ENCODE measurements around the gene UNC93B1. TPM values are rescaled to one million over a fixed set of nuclear protein-coding genes. Genes with fewer than 3 reads are reported as not detected.

UNC93B1 gene
- total RNA-seq, 1 donor from 2014 or later, result 4.3 TPM

GRCh38 chr11:68037411-68038225 lies 33.7 kb upstream of the UNC93B1 start:
- Mint-ChIP-seq H3K9me3 (no peaks in the 10 kb centered on the region), H3K27me3 (ENCODE audit: low read depth) (no peaks in the 10 kb centered on the region), H3K27ac (ENCODE audit: unreplicated experiment) (no peak overlapping the region), H3K36me3 (ENCODE audit: low read depth) (no peaks in the 10 kb centered on the region), H3K4me3 (peak overlapping the region; percentile 49), H3K4me1 (peaks cover 6% of the 10 kb centered on the region)
- no peak for DNase-seq (ENCODE audit: low read depth, low spot score)
- TF ChIP-seq CTCF (conservative IDR thresholded peaks at IDR 0.05), result no peak

GRCh38 chr11:68036717-68037239 lies 32.9 kb upstream of the UNC93B1 start:
- peak overlapping the region; percentile 49 for H3K4me3 Mint-ChIP-seq
- H3K27ac Mint-ChIP-seq (ENCODE audit: unreplicated experiment), result no peak overlapping the region
- H3K9me3 Mint-ChIP-seq, result no peaks in the 10 kb centered on the region

GRCh38 chr11:68036141-68036716 lies 32.3 kb upstream of the UNC93B1 start:
- H3K4me1 Mint-ChIP-seq, result peaks cover 12% of the 10 kb centered on the region
- H3K27ac Mint-ChIP-seq (ENCODE audit: unreplicated experiment), result no peak overlapping the region
- H3K9me3 Mint-ChIP-seq, result no peaks in the 10 kb centered on the region
- DNase-seq (ENCODE audit: low read depth, low spot score), result no peak
- H3K4me3 Mint-ChIP-seq, result no peak overlapping the region
- H3K27me3 Mint-ChIP-seq (ENCODE audit: low read depth), result no peaks in the 10 kb centered on the region
- no peak for TF ChIP-seq CTCF (conservative IDR thresholded peaks at IDR 0.05)
- H3K36me3 Mint-ChIP-seq (ENCODE audit: low read depth), result no peaks in the 10 kb centered on the region

More at GRCh38 chr11:68036717-68037239, 32.9 kb upstream of the UNC93B1 start:
- no peaks in the 10 kb centered on the region for H3K27me3 Mint-ChIP-seq (ENCODE audit: low read depth)
- no peaks in the 10 kb centered on the region for H3K36me3 Mint-ChIP-seq (ENCODE audit: low read depth)
- no peak for TF ChIP-seq CTCF (conservative IDR thresholded peaks at IDR 0.05)
- peaks cover 8% of the 10 kb centered on the region for H3K4me1 Mint-ChIP-seq
- DNase-seq (ENCODE audit: low read depth, low spot score), result no peak

GRCh38 chr11:68035266-68035876 lies 31.5 kb upstream of the UNC93B1 start:
- DNase-seq (ENCODE audit: low read depth, low spot score), result no peak
- Mint-ChIP-seq H3K9me3 (no peaks in the 10 kb centered on the region), H3K36me3 (ENCODE audit: low read depth) (no peaks in the 10 kb centered on the region), H3K27ac (ENCODE audit: unreplicated experiment) (peak overlapping the region; percentile 62), H3K27me3 (ENCODE audit: low read depth) (no peaks in the 10 kb centered on the region), H3K4me1 (peaks cover 19% of the 10 kb centered on the region), H3K4me3 (peak overlapping the region; percentile 23)
- no peak for TF ChIP-seq CTCF (conservative IDR thresholded peaks at IDR 0.05)

- no peaks in the 10 kb centered on the region for H3K9me3 Mint-ChIP-seq
- no peak for DNase-seq (ENCODE audit: low read depth, low spot score)
- H3K27ac Mint-ChIP-seq (ENCODE audit: unreplicated experiment), result no peak overlapping the region
- no peaks in the 10 kb centered on the region for H3K27me3 Mint-ChIP-seq (ENCODE audit: low read depth)
- peaks cover 26% of the 10 kb centered on the region for H3K4me1 Mint-ChIP-seq
- TF ChIP-seq CTCF (conservative IDR thresholded peaks at IDR 0.05), result no peak
- H3K4me3 Mint-ChIP-seq, result peak overlapping the region; percentile 72
- no peaks in the 10 kb centered on the region for H3K36me3 Mint-ChIP-seq (ENCODE audit: low read depth)
Measured at GRCh38 chr11:68033708-68034045, 29.8 kb upstream of the UNC93B1 start.
